Esophagus squamous epithelium (tissue), 5 donors: Measurements from ENCODE around the gene TEAD4. TPM values are rescaled to one million over a fixed set of nuclear protein-coding genes. Genes with fewer than 3 reads are reported as not detected.
"Not testable (repeated sequence)": the region's sequence is repeated elsewhere in the genome, so short reads cannot be mapped to it uniquely, and the experiment has no call there.

Experiments used
- DNase-seq: peaks from one replicate; lab custom pipeline; 2025; lab: John Stamatoyannopoulos, UW
- H3K27ac ChIP-seq, 4 donors: fragments of 200-600 bp; sonication (generic); one replicate each; pipeline ENCODE4 v1.5.1; 2016 to 2019; ENCODE audit warnings: mild to moderate bottlenecking in 1 of 4
- H3K27me3 ChIP-seq, 4 donors: fragments of 200-600 bp; sonication (generic); 1 replicate in 3 of 4; 2 replicates in 1 of 4; pipeline versions ENCODE4 v1.5.1 to v1.6.0; 2017 to 2021; ENCODE audit warnings: antibody characterized with exemption in 1 of 4
- H3K36me3 ChIP-seq, 3 donors: fragments of 200-600 bp; sonication (generic); one replicate each; pipeline ENCODE4 v1.5.1; 2016 to 2019
- H3K4me1 ChIP-seq, 3 donors: fragments of 200-600 bp; sonication (generic); one replicate each; pipeline ENCODE4 v1.5.1; 2017 to 2019
- H3K4me3 ChIP-seq, 4 donors: fragments of 200-600 bp; sonication (generic); 1 replicate in 3 of 4; 2 replicates in 1 of 4; pipeline ENCODE4 v1.5.1; 2016 to 2019; ENCODE audit warnings: mild to moderate bottlenecking in 2 of 4, moderate library complexity in 1 of 4
- H3K9me3 ChIP-seq, 3 donors: fragments of 200-600 bp; sonication (generic); one replicate each; pipeline ENCODE4 v1.5.1; 2016 to 2019
- POLR2A ChIP-seq, 4 donors: fragments of 450-650 bp; IDR thresholded peaks; one replicate each; pipeline ENCODE4 v1.6.1; 2017; ENCODE audit warnings: antibody characterized with exemption in 4 of 4, mild to moderate bottlenecking in 4 of 4, moderate library complexity in 3 of 4
- WGBS, 2 donors: methylation state at CpG; one replicate each; pipeline ENCODE4 v1.1.5; 2018; 5-methylcytosine and 5-hydroxymethylcytosine counted together
- intact Hi-C: fragments of 100-400 bp; cut with DNase I; formaldehyde crosslinking; loops from one replicate; pipeline ENCODE4 v1.15.0; 2022
- total RNA-seq, 4 donors: library from RNA; depleted of rRNA; stranded (reverse); fragments of >200 nt; gene quantifications; one replicate each; pipeline ENCODE4 v1.1.0, GENCODE V29; 2016
- TF ChIP-seq, protein P1 (sequence below), 6 experiments: fragments of 450-650 bp in 4 of 6; fragments of 200-600 bp in 2 of 6; sonication (generic) in 2 of 6; IDR thresholded peaks; one replicate each; pipeline ENCODE4 v1.5.1; 2016 to 2019; ENCODE audit warnings: antibody characterized with exemption in 6 of 6, mild to moderate bottlenecking in 4 of 6, moderate library complexity in 4 of 6
- donor health status: DM: yes; HTN: yes; CAD: no.

The TEAD4 gene
- total RNA-seq, 4 donors from 2014 or later, result 10.7 to 16.6 (median 13.5) TPM

- Histone ChIP-seq H3K4me3 (no peak overlapping the region), H3K9me3 (peaks cover 0 to 4% (median 0%) of the 10 kb centered on the region in 3 donors), H3K36me3 (no peaks in the 10 kb centered on the region), H3K27ac (no peak overlapping the region), H3K4me1 (peaks cover 0 to 5% (median 0%) of the 10 kb centered on the region in 3 donors), H3K27me3 (peaks cover 0 to 27% (median 0%) of the 10 kb centered on the region in 4 donors)
- 53 to 55% methylated on average over 5 of the region's 5 CpGs for WGBS, 2 donors
- no peak for DNase-seq
- intact Hi-C loops, result no loop called here
- no peak for TF ChIP-seq POLR2A (IDR thresholded peaks at IDR 0.05)
These were observed 101.9 kb downstream of the TEAD4 start for GRCh38 chr12:3061059-3061458.

GRCh38 chr12:3061501-3062215, 102.5 kb downstream of the TEAD4 start:
- intact Hi-C loops, result no loop called here
- DNase-seq, result no peak
- 56 to 62% methylated on average over 3 of the region's 3 CpGs for WGBS, 2 donors
- Histone ChIP-seq H3K27me3 (peaks cover 0 to 26% (median 0%) of the 10 kb centered on the region in 4 donors), H3K4me1 (peaks cover 0 to 5% (median 0%) of the 10 kb centered on the region in 3 donors), H3K4me3 (no peak overlapping the region), H3K9me3 (peaks cover 0 to 4% (median 0%) of the 10 kb centered on the region in 3 donors), H3K36me3 (no peaks in the 10 kb centered on the region), H3K27ac (no peak overlapping the region)
- TF ChIP-seq, protein P1, sequence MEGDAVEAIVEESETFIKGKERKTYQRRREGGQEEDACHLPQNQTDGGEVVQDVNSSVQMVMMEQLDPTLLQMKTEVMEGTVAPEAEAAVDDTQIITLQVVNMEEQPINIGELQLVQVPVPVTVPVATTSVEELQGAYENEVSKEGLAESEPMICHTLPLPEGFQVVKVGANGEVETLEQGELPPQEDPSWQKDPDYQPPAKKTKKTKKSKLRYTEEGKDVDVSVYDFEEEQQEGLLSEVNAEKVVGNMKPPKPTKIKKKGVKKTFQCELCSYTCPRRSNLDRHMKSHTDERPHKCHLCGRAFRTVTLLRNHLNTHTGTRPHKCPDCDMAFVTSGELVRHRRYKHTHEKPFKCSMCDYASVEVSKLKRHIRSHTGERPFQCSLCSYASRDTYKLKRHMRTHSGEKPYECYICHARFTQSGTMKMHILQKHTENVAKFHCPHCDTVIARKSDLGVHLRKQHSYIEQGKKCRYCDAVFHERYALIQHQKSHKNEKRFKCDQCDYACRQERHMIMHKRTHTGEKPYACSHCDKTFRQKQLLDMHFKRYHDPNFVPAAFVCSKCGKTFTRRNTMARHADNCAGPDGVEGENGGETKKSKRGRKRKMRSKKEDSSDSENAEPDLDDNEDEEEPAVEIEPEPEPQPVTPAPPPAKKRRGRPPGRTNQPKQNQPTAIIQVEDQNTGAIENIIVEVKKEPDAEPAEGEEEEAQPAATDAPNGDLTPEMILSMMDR (IDR thresholded peaks at IDR 0.05), result no peak
- TF ChIP-seq POLR2A (IDR thresholded peaks at IDR 0.05), result no peak

DNA sequence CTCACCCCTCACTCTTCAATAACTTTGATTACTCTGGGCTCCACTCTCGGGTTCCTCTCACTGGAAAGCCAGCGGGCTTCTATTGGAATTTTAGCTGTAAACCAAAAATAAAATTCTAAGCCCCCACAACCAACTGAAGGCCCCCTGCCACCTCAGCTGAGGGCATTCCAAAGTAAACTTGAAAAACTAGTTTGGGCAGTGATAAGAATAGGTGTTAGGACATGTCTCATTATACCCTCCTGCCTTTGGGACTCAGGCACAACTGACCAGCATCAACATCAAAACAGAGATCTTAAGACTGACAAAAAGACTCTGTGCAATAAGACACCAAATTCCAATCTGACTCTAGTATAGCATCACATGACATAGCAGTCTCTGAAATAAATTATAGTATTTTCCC, 106.1 kb downstream of the TEAD4 start:
- WGBS, 2 donors, result 74 to 81% methylated on average over 2 of the region's 2 CpGs
- Histone ChIP-seq H3K27me3 (peaks cover 0 to 25% (median 0%) of the 10 kb centered on the region in 4 donors), H3K9me3 (peaks cover 0 to 4% (median 0%) of the 10 kb centered on the region in 3 donors), H3K36me3 (no peaks in the 10 kb centered on the region), H3K4me3 (no peak overlapping the region), H3K27ac (no peak overlapping the region), H3K4me1 (peaks cover 0 to 5% (median 0%) of the 10 kb centered on the region in 3 donors)
- TF ChIP-seq, protein P1 (IDR thresholded peaks at IDR 0.05), result no peak
- TF ChIP-seq POLR2A (IDR thresholded peaks at IDR 0.05), result no peak
- no peak for DNase-seq
- intact Hi-C loops, result no loop called here

DNA sequence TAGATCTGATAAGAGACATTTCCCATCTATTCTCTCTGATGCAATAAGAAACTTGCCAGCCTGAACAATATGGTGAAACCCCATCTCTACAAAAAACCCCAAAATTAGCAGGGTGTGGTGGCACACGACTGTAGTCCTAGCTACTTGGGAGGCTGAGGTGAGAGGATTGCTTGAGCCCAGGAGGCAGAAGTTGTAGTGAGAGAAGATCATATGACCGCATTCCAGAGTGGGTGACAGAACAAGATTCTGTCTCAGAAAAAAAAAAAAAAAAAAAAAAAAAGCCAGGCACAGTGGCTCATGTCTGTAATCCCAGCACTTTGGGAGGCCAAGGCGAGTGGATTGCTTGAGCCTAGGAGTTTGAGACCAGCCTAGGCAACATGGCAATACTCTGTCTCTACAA, 106.6 kb downstream of the TEAD4 start:
- 70 to 76% methylated on average over 1 to 3 of the region's 3 CpGs for WGBS, 2 donors

GRCh38 chr12:3069714-3070113, 110.5 kb downstream of the TEAD4 start:
- H3K4me3 ChIP-seq, result no peak overlapping the region
- WGBS, 2 donors, result 79 to 81% methylated on average over 4 of the region's 4 CpGs
- TF ChIP-seq, protein P1 (IDR thresholded peaks at IDR 0.05), result no peak
- TF ChIP-seq POLR2A (IDR thresholded peaks at IDR 0.05), result no peak
- DNase-seq, result no peak
- H3K27me3 ChIP-seq, result peaks cover 0 to 6% (median 0%) of the 10 kb centered on the region in 4 donors
- H3K27ac ChIP-seq, result no peak overlapping the region
- intact Hi-C loops, result loop anchor here (5.0 kb wide), 1 partner anchor 203 kb away; no protein-coding TSS in a partner anchor
- no peaks in the 10 kb centered on the region for H3K9me3 ChIP-seq
- no peaks in the 10 kb centered on the region for H3K36me3 ChIP-seq
- H3K4me1 ChIP-seq, result peaks cover 3 to 15% (median 4%) of the 10 kb centered on the region in 3 donors

More for the DNA sequence above, 106.6 kb downstream of the TEAD4 start:
- H3K36me3 ChIP-seq, H3K4me3 ChIP-seq, DNase-seq, intact Hi-C loops, H3K27ac ChIP-seq, H3K9me3 ChIP-seq, H3K4me1 ChIP-seq: not testable (repeated sequence)
- peaks cover 0 to 20% (median 0%) of the 10 kb centered on the region in 4 donors for H3K27me3 ChIP-seq

- Histone ChIP-seq H3K9me3 (no peaks in the 10 kb centered on the region), H3K4me3 (no peak overlapping the region), H3K36me3 (no peaks in the 10 kb centered on the region), H3K4me1 (peaks cover 5 to 29% (median 8%) of the 10 kb centered on the region in 3 donors), H3K27ac (no peak overlapping the region), H3K27me3 (no peaks in the 10 kb centered on the region)
- 86 to 95% methylated on average over 8 of the region's 8 CpGs for WGBS, 2 donors
- intact Hi-C loops, result loop anchor here (5.0 kb wide), 1 partner anchor 201 kb away; no protein-coding TSS in a partner anchor
- DNase-seq, result no peak
- TF ChIP-seq, protein P1 (IDR thresholded peaks at IDR 0.05), result no peak
- no peak for TF ChIP-seq POLR2A (IDR thresholded peaks at IDR 0.05)
These were observed 111.9 kb downstream of the TEAD4 start for GRCh38 chr12:3071107-3071506.
